HG03103 (cell line): Measurements from ENCODE around the gene PDXK.
A peak's percentile ranks its signal among the peaks of the same experiment; 100 is the strongest.

ENCODE experiments used
- ATAC-seq: cut with Tn5 transposase; IDR thresholded peaks from one replicate; pipeline ENCODE4 v1.9.1; 2021; ENCODE audit warnings: low read depth; ENCODE audit not compliant: unreplicated experiment

Gene PDXK

DNA sequence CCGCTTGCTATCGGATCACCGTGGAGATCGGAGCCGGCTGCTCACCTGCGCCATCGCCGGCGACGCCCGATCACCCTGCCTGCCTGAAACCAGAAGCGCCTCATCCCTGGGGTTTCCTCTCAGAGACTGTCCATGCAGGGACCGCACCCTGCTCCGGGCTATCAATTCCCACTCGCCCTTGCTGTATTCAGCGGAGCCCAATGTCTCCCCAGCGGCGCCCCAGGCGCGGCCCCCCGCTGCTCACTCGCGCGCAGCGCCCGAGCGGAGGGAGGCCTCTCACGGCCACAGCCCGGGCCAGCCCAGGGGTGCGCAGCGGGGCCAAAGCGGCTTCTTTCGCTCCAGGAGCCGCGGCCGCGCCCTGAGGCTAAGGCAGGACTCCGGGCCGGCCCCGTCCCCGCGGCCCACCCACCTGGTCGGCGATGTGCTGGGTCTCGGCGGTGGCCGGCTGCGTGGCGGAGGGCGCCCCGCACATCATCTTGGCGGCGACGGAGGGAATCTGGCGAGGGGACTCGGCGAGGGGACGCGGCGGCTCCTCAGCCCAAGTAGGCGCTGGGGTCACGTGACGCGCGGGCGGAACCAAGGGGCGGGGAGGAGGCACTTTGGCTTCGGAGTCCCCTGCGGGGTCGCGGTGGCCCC lies 57.0 kb downstream of the PDXK start, which contains the start of gene CSTB:
CSTB (minus strand) TSS at position 514 of the 636 bp plus-strand sequence; CDS start at position 475, 39 bp downstream.
- ATAC-seq, result peak; percentile 46

DNA sequence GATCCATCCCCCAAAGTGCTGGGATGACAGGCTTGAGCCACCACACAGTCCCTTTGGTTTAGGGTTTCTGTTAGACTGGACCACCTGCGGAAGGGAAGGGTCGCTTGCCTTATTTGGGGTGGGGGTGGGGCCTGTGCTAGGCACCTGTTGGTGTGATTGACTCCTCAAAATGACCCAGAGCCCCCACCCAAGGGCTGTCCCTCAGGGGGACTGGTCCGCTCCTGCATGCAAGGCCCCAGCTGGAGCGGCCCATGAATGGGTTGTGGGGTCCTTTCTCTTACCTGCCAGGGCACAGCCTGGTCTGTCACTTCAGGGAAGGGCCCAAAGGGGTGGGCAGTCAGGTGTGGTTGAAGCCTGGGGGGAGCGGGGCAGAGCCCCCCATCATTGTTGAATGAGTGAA lies 59.0 kb downstream of the PDXK start:
- ATAC-seq, result no peak

DNA sequence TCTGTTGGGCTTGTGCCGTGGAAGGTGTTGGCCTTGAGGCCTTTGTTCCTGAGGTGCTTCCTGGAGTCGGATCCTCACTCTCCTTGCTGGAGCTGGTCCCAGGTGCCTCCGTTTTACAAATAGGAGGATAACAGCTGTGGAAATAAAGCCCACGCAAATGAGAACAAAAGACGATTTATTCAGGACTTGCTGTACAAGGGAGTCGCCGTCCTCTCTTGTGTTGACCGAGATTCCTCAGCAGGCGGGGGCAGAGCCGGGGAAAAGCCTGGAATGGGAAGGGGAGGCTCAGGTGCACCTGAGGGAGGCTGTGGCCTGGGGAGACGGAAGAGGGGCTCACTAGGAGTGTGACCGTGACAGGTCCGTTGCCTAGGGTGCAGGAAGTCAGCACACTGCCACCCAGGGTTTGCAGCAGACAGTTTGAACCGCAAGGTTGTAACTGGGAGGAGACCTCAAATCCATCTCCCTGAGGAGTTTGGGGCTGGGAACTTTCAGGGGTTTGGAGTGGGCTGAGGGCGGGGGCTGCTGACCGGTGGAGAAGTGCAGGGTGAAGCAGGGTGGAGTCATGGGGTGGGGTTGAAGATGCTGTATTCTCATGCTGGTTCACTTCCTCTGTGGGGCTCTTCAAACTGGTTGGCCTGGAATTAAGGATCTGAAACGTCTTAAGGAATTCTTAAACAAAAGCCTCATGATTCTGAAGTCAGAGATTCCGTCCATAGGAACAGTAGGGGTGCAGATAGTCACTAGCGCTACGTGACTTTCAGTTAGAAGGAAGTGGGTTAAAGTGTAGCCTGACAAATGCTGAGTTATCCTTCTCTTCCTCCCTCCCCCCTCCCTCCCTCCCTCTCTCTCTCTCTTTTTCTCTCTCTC lies 59.8 kb downstream of the PDXK start:
- no peak for ATAC-seq

DNA sequence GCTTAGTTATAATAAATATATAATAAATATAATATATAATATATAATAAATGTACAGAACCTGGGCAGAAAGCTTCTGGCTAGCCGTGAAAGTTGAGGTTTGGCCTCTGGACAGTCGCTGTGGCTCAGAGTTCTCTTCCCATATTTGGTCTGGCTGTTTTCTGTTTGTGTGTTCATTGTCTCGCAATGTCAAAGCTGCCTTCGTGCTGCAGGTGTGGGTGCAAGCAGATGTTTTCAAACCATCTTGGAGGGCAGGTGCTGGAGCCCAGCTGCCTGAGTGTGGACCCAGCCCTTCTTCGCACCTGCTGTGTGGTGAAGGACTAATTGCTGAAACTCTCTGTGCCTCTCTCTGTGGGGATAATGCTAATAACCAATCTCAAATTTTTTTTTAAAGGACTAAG lies 60.7 kb downstream of the PDXK start:
- no peak for ATAC-seq

DNA sequence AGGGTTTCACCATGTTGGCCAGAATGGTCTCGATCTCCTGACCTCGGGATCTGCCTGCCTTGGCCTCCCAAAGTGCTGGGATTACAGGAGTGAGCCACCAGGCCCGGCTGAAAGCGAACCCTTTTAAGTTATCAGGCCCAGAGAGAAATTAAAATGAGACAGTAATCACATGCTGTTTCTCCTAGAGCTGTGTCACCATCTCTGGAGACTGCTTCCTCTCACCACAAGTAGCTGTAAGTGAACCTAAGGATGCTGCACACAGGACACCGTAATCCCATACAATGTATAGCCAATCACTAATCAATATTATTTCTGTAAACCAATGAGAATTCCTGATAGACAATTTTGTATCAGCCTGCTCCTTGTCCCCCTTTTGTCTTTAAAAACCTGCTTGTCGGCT lies 62.9 kb downstream of the PDXK start:
- ATAC-seq, result no peak

DNA sequence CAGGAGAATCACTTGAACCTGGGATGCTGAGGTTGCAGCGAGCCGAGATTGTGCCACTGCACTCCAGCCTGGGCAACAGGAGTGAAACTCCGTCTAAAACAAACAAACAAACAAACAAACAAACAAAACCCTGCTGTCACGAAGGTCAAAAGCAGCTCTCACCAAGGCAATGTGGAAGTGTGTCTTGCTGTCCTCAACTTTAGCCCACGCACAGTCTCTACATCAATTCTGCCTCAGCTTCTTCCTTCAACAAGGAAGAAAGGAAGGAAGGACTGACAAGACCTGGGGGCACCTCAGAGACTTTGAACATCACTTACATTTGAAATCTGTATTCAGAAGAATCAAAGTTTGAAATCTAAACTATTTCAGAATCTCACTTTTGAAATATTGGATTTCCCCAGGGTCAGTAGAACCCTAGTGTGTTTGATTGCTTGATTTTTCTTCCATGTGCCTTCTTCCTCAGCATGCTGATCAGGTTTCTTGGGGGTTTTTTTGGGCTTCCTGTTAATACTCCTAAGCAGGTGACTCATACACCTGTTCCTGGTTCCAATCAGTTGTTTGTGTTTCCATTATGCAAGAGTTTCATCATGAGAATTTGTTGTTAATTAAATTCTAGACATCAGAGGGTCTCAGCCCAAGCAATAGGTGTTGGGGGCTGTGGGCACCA lies 63.6 kb downstream of the PDXK start:
- no peak for ATAC-seq

DNA sequence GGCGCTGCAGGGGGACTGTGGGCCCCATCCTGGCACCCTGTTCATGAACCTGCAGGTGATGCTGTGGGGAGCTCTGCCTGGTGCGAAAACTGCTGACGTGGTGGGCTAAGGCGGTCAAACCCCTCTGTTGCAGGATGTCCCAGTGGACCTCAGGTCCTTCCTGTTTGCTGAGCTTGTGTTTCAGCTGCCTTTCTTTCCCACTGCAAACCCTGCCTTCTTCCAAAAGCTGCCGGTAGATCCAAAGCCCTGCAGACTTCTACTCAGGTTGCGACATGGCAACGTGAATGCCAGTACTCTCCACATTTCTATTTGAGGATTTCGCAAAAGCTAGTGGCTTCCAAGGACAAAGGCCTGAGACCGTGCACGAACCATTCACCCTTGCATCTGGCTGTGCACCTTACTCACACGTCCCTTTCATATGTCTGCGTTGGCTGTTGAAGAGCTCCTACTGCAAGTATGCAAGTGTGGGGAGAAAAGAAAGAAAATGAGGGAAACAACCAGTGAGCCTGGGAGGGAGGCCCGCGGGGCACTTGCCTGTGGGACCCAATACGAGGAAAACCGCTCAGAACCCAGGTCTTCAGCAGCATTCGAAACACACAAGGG lies 64.3 kb downstream of the PDXK start:
- ATAC-seq, result no peak

DNA sequence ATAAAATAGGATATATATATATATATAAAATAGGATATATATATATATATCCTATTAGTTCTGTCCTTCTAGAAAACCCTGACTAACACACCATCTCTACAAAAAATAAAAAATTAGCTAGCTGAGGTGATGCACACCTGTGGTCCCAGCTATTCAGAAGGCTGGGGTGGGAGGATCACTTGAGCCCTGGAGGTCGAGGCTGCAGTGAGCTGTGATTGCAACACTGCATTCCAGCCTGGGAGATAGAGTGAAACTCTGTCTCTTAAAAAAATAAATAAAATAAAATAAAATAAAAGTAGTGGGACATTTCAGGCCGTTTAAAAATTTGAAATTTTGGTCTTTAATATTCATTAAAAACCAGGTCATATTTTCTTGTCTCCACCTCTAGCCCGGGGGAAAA lies 66.2 kb downstream of the PDXK start:
- ATAC-seq, result no peak

DNA sequence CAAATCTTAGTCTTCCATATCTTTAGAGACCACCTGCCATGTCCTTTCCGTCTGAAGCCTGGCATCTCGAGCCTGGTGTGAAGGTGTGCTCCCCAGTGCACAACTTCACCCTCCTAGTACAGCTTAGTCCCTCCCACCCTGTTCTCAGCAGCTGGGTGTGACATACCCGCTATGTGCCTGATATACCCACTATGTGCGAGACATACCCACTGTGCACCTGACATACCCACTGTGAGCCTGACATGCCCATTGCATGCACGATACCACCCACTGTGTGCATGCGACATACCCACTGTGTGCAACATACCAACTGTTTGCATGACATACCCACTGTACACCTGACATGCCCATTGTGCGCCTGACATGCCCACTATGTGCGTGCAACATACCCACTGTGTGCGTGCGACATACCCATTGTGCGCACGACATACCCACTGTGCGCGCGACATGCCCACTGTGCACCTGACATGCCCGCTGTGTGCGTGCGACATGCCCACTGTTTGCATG lies 67.4 kb downstream of the PDXK start:
- ATAC-seq, result no peak

DNA sequence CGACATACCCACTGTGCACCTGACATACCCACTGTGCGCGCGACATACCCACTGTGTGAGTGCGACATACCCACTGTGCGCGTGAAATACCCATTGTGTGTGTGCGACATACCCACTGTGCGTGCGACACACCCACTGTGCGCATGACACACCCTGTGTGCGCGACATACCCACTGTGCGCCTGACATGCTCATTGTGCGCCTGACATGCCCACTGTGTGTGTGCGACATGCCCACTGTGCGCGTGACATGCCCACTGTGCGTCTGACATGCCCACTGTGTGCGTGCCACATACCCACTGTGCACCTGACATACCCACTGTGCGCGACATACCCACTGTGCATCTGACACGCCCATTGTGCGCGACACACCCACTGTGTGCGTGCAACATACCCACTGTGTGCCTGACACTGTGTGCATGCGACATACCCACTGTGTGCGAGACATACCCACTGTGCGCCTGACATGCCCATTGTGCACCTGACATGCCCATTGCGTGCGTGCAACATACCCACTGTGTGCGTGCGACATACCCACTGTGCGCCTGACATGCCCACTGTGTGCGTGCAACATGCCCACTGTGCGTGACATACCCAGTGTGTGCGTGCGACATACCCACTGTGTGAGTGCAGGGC lies 68.0 kb downstream of the PDXK start:
- no peak for ATAC-seq

DNA sequence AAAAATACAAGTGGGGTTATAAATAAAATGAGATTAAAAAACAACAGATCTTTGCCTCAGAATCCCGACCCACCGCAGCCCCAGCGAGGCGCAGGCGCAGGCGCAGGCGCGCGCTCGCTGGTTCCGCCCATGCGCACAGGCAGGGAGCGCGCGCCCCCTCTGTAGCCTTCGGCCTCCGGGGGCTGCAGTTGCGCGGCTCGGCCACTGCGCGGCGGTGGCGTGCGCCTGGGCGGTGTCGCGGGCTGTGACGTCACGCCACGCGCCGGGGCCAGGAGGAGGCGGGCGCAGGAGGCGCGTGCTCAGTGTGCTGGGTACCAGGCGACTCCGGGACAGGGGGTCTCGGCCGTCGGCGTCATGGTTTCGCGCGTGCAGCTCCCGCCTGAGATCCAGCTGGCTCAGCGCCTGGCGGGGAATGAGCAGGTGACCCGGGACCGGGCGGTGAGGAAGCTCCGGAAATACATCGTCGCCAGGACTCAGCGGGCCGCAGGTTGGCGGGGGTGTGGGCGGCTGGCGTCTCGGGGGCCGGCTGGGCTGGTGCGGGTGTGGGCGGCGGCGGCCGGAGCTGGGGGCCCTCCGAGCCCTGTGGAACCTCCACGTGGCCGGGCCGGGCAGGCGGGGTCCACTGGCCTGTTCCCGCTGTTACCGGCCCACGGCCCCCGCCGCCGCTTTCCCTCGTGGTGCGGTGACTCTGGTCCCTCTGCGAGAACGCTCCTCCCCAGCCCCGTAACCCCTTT lies 70.5 kb downstream of the PDXK start, which contains the start of gene RRP1:
RRP1 (plus strand) TSS at position 302 of the 734 bp plus-strand sequence; CDS start at position 355, 53 bp downstream.
- peak; percentile 80 for ATAC-seq

DNA sequence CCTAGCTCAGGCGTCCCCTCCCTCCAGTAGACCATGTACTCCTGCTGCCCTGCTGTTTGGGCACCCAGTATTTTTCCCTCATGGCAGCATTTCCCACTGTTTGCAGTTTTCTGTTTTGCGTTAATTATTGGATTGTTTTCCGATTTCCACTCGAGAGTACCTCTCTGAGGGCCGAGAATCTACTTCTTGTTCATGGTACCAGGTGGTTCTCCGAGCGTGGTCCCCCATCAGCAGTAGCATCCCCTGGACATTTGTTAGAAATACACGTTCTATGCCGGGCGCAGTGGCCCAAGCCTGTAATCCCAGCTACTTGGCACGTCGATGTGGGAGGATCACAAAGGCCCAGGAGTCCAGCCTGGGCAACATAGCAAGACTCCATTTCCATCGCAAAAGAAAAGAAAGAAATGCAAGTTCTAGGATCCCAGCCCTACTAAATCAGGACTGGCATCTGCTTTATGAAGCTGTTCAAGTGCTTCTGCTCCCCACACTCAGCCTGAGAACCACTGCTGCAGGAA lies 71.1 kb downstream of the PDXK start:
- no peak for ATAC-seq

DNA sequence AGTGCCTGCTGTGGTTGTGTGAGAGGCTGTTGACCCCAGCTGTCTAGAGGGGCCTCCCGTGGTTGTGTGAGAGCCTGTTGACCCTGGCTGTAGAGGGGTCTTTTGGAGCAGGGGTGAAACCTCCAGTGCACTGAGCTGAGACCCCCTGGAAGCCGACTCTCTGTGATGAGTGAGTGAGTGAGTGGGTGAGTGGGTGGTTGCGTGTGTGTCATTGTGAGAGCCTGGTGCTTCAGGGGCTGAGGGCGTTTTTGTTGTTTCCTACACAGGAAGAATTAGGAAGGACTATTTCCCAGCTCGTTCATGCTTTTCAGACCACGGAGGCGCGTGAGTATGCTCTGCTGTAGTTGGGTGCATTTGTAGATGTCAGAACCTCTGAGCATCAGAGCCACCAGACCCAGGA lies 73.5 kb downstream of the PDXK start:
- no peak for ATAC-seq

DNA sequence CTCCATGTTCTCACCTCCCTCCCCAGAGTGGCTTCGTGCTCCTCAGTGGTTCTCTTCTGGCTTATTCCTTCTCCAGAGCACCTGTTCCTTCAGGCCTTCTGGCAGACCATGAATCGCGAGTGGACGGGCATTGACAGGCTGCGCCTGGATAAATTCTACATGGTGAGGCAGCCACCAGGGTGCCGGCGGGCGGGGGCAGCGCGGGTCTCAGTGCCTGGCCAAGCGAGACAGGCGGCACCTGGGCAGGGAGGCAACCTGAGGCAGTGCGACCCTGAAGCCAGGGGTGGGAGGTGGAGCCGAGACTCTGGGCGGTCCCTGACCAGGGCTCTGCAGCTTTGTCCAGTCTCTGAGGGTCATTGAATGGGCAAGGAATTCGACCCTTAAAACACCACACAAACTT lies 74.3 kb downstream of the PDXK start:
- ATAC-seq, result no peak

DNA sequence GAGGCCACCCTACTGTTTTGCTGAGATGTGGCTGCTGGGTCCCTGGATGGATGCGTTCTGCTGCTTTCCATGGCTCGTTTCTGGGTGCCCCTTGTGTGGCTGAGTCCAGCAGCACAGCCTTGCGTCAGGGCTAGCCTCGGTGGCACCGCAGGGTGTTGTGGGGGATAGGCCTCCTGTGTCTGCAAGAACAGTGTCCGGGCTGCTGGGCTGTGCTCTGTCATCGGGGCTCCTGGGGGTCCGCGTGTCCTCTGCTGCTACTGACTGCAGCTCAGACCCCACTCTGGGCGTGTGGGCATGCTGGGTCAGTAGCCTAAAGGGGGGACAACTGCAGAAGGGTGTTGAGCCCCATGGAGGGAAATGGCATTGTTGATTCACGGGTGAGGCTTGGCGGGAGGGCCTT lies 75.4 kb downstream of the PDXK start:
- ATAC-seq, result no peak

DNA sequence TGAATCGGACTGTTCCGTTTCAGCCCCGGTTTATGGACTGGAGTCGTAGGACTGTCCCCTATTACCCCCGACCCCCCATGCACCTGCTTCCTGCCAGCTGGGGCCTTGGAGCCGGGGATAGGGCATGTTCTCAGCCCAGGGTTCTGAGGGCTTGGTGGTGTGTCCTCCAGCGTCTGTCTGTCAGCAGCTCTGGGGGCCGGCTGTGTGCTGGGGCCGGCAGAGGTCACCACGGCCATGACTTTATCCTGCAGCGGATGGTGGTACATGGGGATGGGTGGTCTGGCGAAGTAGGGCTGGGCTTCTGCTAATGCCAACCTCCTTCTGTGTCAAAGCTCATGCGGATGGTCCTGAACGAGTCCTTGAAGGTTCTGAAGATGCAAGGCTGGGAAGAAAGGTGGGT lies 75.9 kb downstream of the PDXK start:
- no peak for ATAC-seq

DNA sequence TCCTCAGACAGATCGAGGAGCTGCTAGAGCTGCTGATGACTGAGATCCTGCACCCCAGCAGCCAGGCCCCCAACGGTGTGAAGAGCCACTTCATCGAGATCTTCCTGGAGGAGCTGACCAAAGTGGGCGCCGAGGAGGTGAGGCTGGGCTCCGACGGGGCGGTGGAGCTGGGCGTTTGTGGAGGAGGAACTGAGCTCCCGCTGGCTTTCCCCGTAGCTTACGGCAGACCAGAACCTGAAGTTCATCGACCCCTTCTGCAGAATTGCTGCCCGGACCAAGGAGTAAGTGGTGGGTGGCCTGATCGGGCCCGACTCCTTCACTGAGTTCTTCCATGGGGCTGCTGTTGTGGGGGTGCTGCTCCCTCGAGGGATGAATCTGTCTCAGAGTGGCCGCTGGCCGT lies 78.5 kb downstream of the PDXK start:
- ATAC-seq, result no peak

DNA sequence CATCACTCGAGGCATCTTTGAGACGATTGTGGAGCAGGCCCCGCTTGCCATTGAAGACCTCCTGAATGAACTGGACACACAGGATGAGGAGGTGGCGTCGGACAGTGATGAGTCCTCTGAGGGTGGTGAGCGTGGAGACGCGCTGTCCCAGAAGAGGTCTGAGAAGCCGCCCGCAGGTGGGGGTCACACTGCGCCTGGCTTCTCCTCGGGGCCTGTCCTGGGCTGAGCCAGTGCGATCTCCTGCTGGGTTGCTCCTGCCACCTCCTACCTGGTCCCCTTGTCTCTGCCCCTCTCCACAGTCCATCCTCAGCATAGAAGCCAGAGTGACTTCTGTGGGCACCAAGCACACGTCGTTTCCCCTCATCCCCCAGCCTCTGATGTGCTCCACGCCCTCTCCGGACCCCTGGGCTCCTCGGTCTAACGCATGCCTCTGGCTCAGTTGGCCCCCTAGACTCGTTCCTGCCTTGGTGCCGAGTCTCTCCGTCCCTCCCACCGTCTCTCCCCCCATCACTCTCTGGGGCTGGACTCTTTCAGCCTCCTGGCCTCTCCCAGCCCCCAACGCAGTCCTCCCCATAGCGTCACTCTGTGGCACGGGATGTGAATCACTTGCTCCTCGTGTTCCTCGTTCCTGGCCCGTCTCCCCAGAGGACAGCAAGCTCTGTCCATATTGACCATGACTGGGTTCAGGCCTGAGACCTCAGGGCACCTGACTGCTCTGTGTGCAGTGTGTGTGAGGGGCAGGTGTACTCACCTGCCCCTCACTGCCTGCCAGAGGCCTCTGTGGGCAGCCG lies 79.2 kb downstream of the PDXK start:
- no peak for ATAC-seq
